Loucy (cell line): Measurements from ENCODE around the gene DHRSX.

Experiments used
- EZH2phosphoT487 ChIP-seq: fragments of 200-600 bp; IDR thresholded peaks from 2 replicates; pipeline ENCODE4 v1.6.1; 2018; ENCODE audit warnings: antibody characterized with exemption, mild to moderate bottlenecking, moderate library complexity, borderline replicate concordance
- TF ChIP-seq, protein P1 (sequence below): fragments of 200-600 bp; sonication (generic); conservative IDR thresholded peaks from 2 replicates; pipeline ENCODE4 v1.5.1; 2014; ENCODE audit warnings: mild to moderate bottlenecking, antibody characterized with exemption, low read length

GRCh38 chrX:2314831-2315365 lies 185.9 kb downstream of the DHRSX start:
- TF ChIP-seq EZH2phosphoT487 = no peak
- TF ChIP-seq, protein P1, sequence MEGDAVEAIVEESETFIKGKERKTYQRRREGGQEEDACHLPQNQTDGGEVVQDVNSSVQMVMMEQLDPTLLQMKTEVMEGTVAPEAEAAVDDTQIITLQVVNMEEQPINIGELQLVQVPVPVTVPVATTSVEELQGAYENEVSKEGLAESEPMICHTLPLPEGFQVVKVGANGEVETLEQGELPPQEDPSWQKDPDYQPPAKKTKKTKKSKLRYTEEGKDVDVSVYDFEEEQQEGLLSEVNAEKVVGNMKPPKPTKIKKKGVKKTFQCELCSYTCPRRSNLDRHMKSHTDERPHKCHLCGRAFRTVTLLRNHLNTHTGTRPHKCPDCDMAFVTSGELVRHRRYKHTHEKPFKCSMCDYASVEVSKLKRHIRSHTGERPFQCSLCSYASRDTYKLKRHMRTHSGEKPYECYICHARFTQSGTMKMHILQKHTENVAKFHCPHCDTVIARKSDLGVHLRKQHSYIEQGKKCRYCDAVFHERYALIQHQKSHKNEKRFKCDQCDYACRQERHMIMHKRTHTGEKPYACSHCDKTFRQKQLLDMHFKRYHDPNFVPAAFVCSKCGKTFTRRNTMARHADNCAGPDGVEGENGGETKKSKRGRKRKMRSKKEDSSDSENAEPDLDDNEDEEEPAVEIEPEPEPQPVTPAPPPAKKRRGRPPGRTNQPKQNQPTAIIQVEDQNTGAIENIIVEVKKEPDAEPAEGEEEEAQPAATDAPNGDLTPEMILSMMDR = no peak
